K562 (cell line): ENCODE data around the gene UBE2D2. TPM values are rescaled to one million over a fixed set of nuclear protein-coding genes. Genes with fewer than 3 reads are reported as not detected.

Experiments
- ARID4B ChIP-seq: sonication (generic); formaldehyde crosslinking; IDR thresholded peaks from 2 replicates; pipeline ENCODE4 v1.8.0; 2022; ENCODE audit warnings: mild to moderate bottlenecking, missing genetic modification reagents
- ATF2 ChIP-seq: sonication (generic); formaldehyde crosslinking; IDR thresholded peaks from 2 replicates; pipeline ENCODE4 v1.8.1; 2022; ENCODE audit warnings: missing genetic modification reagents
- FOSL1 ChIP-seq: fragments of 200-800 bp; sonication (Bioruptor generic); conservative IDR thresholded peaks from 2 replicates; pipeline ENCODE4 v1.6.1; 2016; ENCODE audit warnings: missing genetic modification characterization, missing compliant biosample characterization
- IRF1 ChIP-seq: sonication (generic); formaldehyde crosslinking; IDR thresholded peaks from 2 replicates; pipeline ENCODE4 v1.8.0; 2022; ENCODE audit warnings: missing genetic modification reagents, mild to moderate bottlenecking, borderline replicate concordance
- JUND ChIP-seq, 2 experiments: IDR thresholded peaks; 2 replicates in 1 of 2; 3 replicates in 1 of 2; pipeline ENCODE4 v1.6.1; 2011; ENCODE audit warnings: borderline replicate concordance in 2 of 2, low read depth in 2 of 2, low read length in 2 of 2, improper control_type of control experiment in 1 of 2, missing biosample characterization in 1 of 2, missing genetic modification characterization in 1 of 2, missing genetic modification reagents in 1 of 2
- MAZ ChIP-seq, 2 experiments: fragments of 450-650 bp in 1 of 2; sonication (generic) in 1 of 2; formaldehyde crosslinking; IDR thresholded peaks in 1 of 2; conservative IDR thresholded peaks in 1 of 2; 2 replicates each; pipeline versions ENCODE4 v1.4.0 to v1.5.0; 2020; ENCODE audit warnings: mild to moderate bottlenecking in 1 of 2, missing genetic modification reagents in 1 of 2
- POLR2G ChIP-seq: fragments of 200-400 bp; formaldehyde crosslinking; IDR thresholded peaks from 2 replicates; pipeline ENCODE4 v1.6.1; 2017; ENCODE audit warnings: low read depth, mild to moderate bottlenecking, antibody characterized with exemption, low read length, moderate library complexity
- PRDM10 ChIP-seq: fragments of 450-650 bp; IDR thresholded peaks from 2 replicates; pipeline ENCODE4 v1.6.1; 2018; ENCODE audit not compliant: partially characterized antibody
- PRMT5 ChIP-seq: sonication (generic); formaldehyde crosslinking; IDR thresholded peaks from 2 replicates; pipeline ENCODE4 v1.5.0; 2020; ENCODE audit warnings: missing genetic modification reagents
- RBM25 ChIP-seq: fragments of 200-400 bp; formaldehyde crosslinking; IDR thresholded peaks from 2 replicates; pipeline ENCODE4 v1.6.1; 2018; ENCODE audit warnings: low read length, low read depth, moderate library complexity; ENCODE audit not compliant: severe bottlenecking
- TFAP4 ChIP-seq: sonication (generic); formaldehyde crosslinking; IDR thresholded peaks from 2 replicates; pipeline ENCODE4 v1.8.0; 2022; ENCODE audit warnings: missing genetic modification reagents, mild to moderate bottlenecking, moderate library complexity, borderline replicate concordance
- ZSCAN32 ChIP-seq: fragments of 450-650 bp; formaldehyde crosslinking; IDR thresholded peaks from 2 replicates; pipeline ENCODE4 v1.4.0; 2020; ENCODE audit warnings: mild to moderate bottlenecking, moderate library complexity
- polyA plus RNA-seq, 8 experiments: library from polyadenylated mRNA; depleted of rRNA in 4 of 8; stranded (reverse) in 5 of 8; unstranded in 3 of 8; fragments of >200 nt; fragmentation: Nextera tagmentation in 2 of 8; fragmentation: Illumina TruSeq in 1 of 8; extraction: Ambion mirVana in 2 of 8; extraction: Trizol in 1 of 8; gene quantifications; 2 replicates each; pipeline versions ENCODE4 v1.2.1 to v1.2.3, GENCODE V29; 2011 to 2014; ENCODE audit warnings: inconsistent platforms in 1 of 8, missing spikeins in 1 of 8
- total RNA-seq, 7 experiments: library from RNA; depleted of rRNA in 6 of 7; stranded (reverse); fragments of >200 nt in 6 of 7; fragmentation: Illumina TruSeq in 2 of 7; extraction: Trizol in 2 of 7; gene quantifications; 2 replicates each; pipeline versions ENCODE4 v1.2.1 to v1.2.3, GENCODE V29; 2011 to 2021; ENCODE audit warnings: low replicate concordance in 1 of 7

Gene UBE2D2
- total and polyA plus RNA-seq, 9 of the 15 experiments (the other 6 are each of a cell fraction or from before 2014, with no cell fraction given): 53.6 to 198 (median 122) TPM

- TF ChIP-seq IRF1 (CRISPR knock-in tag): no peak
- TF ChIP-seq JUND (IDR thresholded peaks at IDR 0.05; ENCODE audit: borderline replicate concordance, low read depth, low read length): peak; percentile 43
- peak; percentile 73; the same call in 1 of the 3 replicates for TF ChIP-seq JUND (tag; IDR thresholded peaks at IDR 0.05; ENCODE audit: borderline replicate concordance, low read depth, low read length)
- TF ChIP-seq FOSL1 (tag): peak; percentile 22
- peak; percentile 58 for TF ChIP-seq RBM25
- peak; percentile 65; the same call in 1 of the 2 replicates for TF ChIP-seq ATF2 (CRISPR knock-in tag)
- TF ChIP-seq MAZ (CRISPR knock-in tag; conservative IDR thresholded peaks at IDR 0.05 in 1 of 2, IDR thresholded peaks at IDR 0.05 in 1 of 2): 0 out of 4 replicates have a peak, but pooled peaks of 1 of the 2 experiments have one; percentile 3
- 0 out of 2 replicates have a peak, but pooled peaks have one; percentile 45 for TF ChIP-seq TFAP4 (CRISPR knock-in tag)
- TF ChIP-seq ZSCAN32: no peak
- 0 out of 2 replicates have a peak, but pooled peaks have one; percentile 42 for TF ChIP-seq ARID4B
- TF ChIP-seq PRMT5 (CRISPR knock-in tag): no peak
- peak; percentile 89 for TF ChIP-seq PRDM10
- peak; percentile 39 for TF ChIP-seq POLR2G
These were observed 98.0 kb downstream of the UBE2D2 start (continued) for GRCh38 chr5:139658928-139659667.
